Erythroblast (primary cell): ENCODE measurements around the gene DGKQ.

ENCODE experiments used
- GATA1 ChIP-seq: IDR thresholded peaks from 2 replicates; pipeline ENCODE4 v1.6.1; 2011; ENCODE audit warnings: low read depth, mild to moderate bottlenecking, control low read depth, low read length, moderate library complexity
- POLR2A ChIP-seq: IDR thresholded peaks from 2 replicates; pipeline ENCODE4 v1.6.1; 2011; ENCODE audit warnings: mild to moderate bottlenecking, low read length

GRCh38 chr4:909131-909571 is 64.2 kb downstream of the DGKQ start:
- no peak for TF ChIP-seq POLR2A
- TF ChIP-seq GATA1, result no peak
